ENCODE data around the gene GRAMD1A.
"Not testable (repeated sequence)": the region's sequence is repeated elsewhere in the genome, so short reads cannot be mapped to it uniquely, and the experiment has no call there.

The GRAMD1A gene

DNA sequence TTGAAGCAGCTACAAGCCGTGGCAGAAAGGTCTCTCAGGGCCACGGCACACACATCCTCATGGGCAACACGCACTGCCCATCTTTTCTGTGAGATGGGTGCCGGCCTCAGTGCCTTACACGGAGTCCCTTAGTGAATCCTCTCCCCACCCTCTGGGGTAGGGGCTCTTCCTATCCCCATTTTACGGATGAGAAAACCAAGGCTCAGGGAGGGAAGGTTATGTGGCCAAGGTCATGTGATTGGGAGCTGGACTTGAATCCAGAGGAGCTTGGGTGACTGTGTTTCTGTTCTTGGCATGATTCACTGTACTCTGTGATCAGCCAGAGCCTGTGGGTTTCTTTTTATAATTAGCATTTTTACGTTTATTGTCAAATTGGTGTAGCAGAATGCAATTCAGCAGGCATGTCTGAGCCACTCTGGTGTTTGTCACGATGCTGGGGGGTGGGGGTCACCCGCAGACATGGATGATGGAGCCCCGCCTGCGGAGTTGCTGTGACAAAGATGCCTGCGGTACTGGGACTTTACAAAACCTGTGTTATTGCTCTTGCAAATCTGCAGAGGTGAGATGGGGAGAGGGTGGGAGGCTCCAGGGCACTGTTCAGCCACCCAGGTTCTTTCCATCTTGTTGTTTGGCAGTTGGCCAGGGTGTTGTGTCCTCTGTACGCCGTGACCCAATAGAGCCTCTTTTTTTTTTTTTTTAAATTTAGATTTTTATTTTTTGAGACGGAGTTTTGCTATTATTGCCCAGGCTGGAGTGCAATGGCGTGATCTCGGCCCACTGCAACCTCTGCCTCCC is 34.7 kb downstream of the GRAMD1A start:
- no peak for DNase-seq (ENCODE audit: low read depth, low spot score)

DNA sequence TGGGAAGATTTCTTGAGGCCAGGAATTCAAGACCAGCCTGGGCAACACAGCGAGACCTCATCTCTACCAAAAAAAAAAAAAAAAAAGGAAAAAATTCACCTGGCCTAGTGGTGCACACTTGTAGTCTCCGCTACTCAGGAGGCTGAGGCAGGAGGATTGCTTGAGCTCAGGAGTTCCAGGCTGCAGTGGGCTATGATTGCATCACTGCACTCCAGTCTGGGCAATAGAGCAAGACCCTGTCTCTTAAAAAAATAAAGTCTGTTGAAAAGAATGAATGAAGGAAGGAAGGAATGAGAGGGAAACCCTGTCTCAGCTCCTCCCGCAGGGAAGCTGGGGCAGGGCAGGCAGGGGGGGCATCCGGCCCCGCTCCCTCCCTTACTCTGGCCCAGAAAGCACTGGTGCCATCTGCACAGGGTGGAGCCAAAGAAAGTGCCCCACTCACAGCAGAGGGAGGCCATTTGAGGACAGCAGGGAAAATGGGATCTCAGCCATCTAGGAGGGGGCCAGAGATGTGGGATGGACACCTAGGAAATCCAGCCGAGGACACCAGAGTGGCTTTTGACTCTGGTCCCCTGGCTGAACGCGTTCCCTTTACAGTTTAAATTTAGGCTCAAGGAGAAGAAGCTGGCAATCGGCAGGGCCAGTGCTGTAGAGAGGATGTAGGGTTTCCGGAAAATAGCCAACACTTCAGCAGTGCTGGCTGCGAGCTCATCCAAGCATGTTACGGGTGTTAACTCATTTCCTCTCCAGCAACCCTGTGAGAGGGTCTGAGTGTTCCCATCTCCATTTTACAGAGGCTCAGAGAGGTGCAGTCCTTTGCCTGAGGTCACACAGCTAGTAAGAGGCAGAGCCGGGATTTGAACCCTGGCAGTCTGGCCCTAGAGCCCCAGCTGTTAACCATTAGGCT is 37.8 kb downstream of the GRAMD1A start:
- no peak for DNase-seq (ENCODE audit: low read depth, low spot score)

DNA sequence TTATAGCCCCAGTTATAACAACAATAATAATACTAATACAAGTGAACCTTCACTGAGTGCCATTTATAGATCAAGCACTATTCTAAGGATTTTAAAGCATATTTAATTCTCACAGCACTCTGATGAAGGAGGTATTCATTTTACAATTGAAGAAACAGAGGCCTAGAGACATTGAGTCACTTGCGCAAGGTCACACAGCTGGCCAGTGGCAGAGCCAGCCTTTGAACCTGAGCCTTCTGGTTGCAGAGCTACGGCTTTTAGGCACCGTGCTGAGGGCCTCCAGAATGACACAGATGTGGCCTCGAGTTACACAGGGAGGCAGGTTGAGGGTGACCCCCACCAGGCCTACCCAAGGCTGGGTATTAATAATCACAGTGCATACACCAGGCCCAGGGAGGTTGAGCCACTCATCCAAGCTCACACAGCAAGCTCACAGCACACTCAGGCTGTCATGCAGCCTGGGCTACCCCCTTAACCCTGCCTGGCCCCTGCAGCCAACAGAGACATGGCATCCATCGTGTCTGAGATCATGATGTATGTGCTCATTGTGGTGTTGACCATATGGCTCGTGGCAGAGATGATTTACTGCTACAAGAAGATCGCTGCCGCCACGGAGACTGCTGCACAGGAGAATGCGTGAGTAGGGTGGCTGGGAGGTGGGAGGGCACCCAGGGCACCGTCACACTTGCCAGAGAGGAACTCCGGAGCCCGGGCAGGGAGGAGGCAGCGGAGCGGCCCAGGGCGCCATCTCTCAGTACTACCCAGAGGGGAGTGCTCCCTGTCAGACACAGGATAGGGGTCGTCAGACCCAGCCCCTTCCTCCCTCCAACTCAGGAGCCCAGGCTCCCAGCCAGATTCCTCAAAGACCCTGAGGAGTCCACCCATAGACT is 38.7 kb downstream of the GRAMD1A start:
- DNase-seq (ENCODE audit: low read depth, low spot score), result no peak

DNA sequence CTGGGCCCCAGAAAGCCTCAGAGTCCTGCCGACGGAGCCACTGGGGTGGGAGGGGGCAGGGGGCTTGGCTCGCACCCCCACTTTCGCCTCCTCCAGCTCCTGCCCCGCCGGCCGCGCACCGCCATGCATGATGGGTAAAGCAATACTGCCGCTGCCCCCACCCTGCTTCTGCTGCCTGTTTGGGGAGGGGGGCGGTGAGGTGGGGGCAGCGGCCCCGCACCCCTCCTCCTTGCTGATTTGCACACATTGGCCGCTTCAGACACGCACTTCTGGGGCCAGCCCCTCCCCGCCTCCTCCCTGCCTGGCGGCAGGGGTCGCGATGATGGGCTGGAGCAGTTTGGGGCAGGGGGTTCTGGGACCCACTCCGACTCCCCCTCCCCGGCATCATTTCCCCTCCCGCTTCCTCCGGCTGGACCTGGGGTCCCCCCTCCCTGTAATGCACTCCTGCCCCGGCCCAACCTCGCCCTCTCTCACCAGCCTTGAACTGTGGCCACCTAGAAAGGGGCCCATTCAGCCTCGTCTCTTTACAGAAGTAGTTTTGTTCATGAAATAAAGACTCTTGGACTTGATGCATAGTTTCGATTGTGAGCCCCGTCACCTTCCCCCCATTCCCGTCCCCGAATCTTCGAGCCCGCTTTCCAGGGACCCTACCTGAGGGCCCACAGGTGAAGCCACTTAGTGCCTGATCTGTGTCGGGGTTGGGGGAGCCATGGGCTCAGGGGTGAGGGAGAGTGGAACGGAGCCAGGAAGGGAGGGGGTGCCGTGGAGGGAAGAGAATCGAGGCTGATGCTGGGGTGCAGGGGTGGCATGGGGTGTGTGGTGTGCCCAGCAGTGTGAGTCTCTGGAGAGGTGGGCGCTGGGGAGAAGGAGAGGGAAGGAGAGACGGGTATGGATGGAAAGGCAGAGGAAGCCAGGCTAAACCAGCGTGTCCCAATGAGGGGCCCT is 40.0 kb downstream of the GRAMD1A start:
- DNase-seq (ENCODE audit: low read depth, low spot score), result no peak

DNA sequence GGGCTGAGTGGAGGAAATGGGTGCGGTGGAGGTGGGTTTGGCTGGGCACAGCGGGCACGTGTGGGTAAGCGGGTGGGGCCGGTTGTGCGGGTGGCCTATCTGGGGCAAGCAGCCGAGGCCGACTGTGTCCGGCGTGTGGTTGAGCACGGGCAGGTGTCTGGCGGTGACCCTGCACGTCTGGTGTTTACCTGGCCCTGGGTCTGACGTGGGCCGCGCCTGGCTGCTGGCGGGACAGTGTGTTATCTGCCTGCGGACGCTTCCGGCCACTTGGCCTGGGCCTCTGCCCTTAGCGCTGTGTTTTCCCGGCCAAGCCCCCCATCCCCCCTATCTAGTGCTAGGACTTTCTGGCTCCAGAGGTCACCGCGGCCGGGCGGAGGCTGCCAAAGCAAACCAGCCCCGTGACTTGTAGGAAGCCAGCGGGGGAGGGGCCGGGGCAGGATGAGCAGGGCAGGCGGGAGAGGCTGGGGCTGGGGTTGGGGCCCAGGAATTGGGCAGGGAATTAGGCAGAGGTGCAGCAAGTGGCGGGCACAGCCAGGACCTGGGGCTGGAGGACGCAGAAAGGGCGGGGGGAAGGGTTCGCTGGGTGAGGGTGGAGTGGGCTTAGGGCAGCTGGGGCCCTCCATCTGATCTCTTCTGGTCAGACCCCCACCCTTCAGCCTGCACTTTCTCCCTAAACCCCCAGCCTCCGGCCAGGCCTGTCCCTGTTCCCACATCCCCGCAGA is 40.9 kb downstream of the GRAMD1A start:
- no peak for DNase-seq (ENCODE audit: low read depth, low spot score)

DNA sequence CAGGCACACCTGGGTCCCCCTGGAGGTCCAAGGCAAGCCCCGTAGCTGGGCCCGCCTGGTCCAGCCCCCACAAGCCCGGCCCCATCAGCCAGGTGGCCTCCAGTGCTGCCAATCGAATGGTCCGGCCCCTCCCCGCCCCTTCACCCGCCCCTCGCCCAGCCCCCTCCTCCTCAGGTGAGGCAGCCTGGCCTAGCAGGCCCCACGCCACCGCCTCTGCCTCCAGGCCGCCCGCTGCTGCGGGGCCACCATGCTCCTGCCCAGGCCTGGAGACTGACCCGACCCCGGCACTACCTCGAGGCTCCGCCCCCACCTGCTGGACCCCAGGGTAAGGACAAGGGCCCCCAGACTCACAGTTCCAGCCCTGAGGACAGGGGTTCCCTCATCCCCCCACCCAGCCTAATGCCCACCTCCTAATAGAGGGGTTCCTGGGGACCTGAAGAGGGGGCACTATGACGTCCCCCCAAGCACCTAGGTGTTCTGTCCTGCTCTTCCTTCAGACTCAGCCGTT is 41.5 kb downstream of the GRAMD1A start, which contains the start of gene HPN:
TSS of gene HPN (plus strand) at position 174 of the 508 bp plus-strand sequence. CDS start 786 bp downstream, outside the sequence.
- DNase-seq (ENCODE audit: low read depth, low spot score), result no peak

DNA sequence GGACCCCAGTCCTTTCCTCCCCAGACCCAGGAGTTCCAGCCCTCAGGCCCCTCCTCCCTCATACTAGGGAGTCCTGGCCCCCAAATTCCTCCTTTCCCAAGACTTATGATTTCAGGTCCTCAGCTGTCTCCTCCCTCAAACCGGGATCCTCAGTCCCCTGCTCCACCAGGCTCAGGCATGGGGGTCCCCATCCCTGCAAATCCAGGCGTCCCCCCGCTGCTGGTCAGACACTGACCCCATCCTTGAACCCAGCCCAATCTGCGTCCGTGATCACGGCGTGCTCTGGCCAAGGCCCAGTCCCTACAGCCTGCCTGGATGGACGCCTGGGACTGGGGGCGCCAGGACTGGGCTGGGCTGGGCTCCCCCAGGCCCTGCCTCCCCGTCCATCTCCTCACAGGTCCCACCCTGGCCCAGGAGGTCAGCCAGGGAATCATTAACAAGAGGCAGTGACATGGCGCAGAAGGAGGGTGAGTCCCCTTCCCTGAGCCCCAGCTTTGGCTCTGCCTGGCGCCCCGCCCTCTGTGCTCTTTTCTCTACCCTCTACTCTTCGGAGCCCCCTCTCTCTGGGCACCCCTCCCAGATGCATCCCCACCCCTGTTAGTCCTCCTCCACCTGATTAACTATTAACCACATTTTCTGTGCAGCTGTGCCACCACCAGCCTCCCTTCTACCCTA is 42.1 kb downstream of the GRAMD1A start:
- DNase-seq (ENCODE audit: low read depth, low spot score), result no peak

DNA sequence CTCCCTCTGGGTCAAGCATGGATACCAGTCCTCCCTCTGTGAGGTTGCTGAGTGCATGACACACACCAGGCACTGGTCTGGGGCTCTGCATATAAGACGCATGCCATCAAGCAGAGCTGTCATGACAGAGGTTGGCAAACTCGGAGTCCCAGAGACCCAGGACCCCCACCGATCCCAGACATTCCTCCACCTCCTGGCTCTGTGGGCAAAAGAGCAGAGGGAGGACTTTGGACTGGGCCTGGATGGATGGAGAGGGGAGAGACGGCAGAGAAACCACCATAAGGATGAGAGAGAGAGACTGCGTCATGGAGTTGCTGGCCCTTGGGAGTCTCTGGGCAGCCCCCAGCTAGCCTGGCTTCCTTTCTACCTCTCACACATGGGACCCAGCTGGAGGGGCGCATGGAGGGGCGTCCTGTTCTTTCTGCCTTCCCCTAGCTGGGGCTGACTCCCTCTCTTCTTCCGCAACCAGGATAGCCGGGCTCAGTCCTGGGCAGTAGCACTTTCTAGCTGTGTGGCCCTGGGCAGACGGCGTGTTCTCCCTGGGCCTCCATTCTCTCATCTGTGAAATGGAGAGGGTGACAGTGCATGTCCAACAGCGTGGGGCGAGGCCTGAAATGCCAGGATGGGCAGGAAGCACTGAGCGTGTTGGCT is 43.0 kb downstream of the GRAMD1A start:
- DNase-seq (ENCODE audit: low read depth, low spot score), result no peak

DNA sequence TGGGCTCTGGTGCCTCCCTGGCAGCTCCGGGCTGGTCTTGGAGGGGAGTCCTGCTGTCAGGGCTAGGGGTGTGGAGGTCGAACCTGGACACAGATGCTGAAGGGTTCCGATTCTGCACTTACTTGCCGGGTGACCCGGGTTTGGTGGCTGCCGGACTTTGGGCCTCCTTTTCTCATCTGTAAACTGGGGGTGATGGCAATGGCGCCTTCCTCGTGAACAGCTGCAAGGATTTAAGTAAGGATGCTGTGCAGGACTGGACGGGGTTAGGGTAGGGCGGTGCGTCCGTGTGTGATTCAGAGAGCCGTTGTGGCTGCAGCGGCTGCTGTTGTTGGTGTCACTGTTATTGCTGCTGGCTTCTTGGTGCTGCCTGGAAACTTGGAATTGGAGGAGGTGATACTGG is 43.8 kb downstream of the GRAMD1A start:
- DNase-seq (ENCODE audit: low read depth, low spot score), result no peak

DNA sequence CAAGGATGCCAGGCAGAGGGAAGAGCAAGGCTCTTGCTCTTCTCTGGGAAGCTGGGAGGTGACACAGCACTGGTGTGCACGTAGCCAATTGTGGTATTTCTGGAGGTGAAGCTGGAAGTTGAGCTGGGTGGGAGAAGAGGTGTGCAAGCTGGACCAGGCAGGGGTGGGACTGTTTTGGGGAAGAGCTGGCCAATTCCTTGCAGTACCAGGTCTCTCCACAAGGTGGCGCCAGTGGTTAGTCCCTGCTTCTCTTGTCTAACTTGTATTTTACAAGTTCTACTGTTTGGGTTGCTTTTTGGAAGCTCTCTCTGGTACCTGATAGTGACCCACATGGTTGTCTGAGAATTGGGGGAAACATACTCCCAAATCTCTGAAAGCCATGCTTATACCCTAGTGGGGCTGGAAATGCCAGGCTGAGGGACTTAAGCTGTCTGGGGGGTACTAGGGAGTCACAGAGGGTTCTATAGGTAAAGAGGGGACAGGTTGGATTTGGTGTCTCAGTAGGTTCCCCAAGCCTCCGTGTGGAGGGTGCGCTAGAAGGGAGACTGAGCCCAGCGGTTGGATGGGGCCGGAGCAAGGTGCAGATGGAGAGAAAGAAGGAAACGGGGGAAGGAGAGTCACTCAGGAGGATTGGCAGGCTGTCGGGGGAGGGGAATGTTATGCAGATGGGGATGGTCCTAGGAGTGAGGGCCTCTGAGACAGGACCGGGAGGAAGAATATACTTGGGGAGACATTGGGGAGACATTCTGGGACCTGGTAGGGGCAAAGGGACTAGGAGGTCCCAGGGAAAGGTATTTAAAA is 44.4 kb downstream of the GRAMD1A start:
- DNase-seq (ENCODE audit: low read depth, low spot score), result no peak

DNA sequence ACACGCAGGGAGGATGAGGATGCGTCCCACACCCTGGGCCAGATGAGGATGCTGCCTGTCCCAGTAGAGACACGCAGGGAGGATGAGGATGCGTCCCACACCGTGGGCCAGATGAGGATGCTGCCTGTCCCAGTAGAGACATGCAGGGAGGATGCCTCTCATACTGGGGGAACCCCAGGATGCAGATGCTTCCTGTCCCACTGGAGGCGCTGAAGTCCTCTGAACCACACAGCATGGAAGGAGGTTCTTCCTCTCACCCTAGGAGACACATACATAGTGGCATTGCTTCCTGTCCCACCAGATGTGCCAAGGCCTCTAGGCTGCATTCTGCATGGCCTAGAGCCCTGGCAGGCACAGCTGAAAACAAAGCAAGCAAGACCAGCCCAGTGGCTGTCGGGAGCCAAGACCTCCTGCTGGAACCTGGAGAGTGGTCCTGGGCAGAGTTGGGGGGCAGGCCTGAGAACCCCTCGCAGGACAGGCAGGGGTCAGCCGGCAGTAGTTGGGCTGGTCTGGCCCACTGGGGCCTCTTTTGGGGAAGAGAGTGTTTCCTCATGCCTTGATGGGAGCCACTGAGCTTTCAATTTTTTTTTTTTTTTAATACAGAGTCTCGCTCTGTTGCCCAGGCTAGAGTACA is 45.7 kb downstream of the GRAMD1A start:
- DNase-seq (ENCODE audit: low read depth, low spot score), result no peak

DNA sequence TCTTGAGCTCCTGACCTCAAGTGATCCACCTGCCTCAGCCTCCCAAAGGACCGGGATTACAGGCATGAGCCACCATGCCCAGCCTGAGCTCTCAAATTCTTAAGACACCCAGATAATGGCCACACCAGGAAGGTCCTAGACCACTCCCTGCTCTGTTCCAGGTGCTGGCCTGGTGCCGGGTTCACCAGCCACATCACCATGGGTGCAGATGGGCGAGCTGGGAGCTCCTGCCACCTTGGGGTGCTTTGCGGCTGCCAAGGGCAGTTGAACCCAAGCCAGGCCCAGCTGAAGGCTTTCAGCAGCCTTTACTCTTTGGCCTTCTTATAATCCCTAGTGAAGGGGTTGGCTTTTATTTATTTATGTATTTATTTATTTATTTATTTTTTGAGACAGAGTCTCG is 46.3 kb downstream of the GRAMD1A start:
- no peak for DNase-seq (ENCODE audit: low read depth, low spot score)

DNA sequence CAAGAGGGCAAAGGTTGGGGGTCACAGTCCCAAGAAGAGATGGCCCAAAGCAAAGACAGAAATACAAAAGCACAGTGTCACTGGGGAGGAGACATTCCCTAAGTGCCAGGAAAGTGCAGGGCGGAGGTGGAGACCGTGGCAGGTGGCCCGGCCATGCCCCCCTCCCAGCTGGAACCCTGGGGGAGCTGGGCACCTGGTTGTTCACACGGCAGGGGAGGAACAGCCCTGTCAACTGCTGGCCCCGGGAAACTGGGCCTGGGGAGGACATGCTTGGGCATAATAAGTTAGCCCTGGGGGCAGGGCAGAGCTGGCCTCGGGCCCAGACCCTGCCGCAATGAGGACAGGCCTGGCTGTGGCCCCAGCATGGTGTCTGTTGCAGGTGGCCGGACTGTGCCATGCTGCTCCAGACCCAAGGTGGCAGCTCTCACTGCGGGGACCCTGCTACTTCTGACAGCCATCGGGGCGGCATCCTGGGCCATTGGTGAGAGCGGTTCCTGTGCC is 48.8 kb downstream of the GRAMD1A start:
- DNase-seq (ENCODE audit: low read depth, low spot score), result no peak

DNA sequence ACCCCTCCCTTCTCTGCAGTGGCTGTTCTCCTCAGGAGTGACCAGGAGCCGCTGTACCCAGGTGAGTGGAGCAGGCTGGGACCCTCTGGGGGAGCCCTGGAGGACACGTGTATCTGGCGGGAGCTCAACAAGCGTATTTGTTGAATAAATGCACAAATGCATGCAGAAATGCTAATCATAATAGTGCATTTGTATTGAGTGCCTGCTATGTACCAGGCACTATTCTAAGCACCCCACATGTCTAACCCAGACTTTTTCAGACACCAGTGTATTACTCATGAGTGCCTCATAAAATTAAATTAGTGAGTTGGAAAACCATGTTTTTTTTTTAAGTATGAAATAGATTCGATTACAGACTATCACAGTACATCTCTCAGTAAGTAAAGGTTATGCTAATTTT is 49.3 kb downstream of the GRAMD1A start:
- no peak for DNase-seq (ENCODE audit: low read depth, low spot score)

DNA sequence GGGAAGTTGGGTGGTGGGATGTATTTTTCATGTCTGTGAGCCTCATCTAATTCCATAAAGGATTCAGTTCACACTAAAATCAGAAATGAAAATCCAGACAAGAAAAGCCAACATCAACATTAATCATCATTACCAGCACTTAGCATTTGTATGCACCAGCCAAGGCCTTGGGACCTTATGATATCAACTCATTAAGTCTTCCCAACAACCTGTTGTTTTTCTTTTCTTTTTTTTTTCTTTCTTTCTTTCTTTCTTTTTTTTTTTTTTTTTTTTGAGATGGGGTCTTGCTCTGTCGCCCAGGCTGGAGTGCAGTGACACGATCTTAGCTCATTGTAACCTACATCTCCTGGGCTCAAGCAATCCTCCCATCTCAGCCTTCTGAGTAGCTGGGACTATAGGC is 50.5 kb downstream of the GRAMD1A start:
- not testable (repeated sequence) for DNase-seq (ENCODE audit: low read depth, low spot score)

DNA sequence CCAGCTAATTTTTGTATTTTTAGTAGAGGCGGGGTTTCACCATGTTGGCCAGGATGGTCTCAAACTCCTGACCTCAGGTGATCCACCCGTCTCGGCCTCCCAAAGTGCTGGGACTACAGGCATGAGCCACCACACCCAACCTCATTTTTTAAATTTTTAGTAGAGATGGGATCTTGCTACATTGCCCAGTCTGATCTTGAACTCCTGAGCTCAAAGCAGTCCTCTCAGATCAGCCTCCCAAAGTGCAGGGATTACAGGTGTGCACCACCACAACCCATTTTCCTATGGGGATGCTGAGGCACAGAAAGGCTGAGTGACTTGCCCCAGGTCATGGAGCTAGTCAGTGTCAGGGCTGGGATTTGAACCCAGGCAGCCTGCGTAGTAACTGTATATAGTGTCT is 51.1 kb downstream of the GRAMD1A start:
- not testable (repeated sequence) for DNase-seq (ENCODE audit: low read depth, low spot score)

DNA sequence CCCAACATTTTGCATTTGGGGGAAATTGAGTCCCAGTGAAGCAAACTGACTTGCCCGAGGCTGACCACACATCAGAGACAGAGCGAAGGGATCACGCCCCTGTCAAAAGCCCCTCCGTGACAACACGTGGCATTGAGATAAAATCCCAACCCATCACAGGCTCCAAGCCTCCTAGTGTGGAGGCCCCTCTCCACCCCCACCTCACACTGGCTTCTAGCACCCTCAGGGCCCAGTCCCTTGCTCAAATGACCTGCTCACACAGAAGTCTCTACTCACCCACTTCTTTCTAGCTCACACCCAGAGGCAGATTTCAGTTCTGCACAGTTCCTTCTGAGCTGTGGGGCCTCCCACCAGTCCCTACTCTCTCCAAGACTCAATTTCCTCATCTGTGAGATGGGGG is 51.7 kb downstream of the GRAMD1A start:
- DNase-seq (ENCODE audit: low read depth, low spot score), result no peak

All from activated naive CD8-positive, alpha-beta T cell treated with anti-CD3 and anti-CD28 coated beads, Interleukin-2, amount 50 U/mL, for 16 hours (primary cell).